Glutamatergic neuron (in vitro differentiated cells): Measurements from ENCODE around the gene PPIA. TPM values are rescaled to one million over a fixed set of nuclear protein-coding genes. Genes with fewer than 3 reads are reported as not detected.

Experiments
- DNase-seq: peaks from one replicate; pipeline ENCODE4 v3.0.0; 2022
- H3K27ac Mint-ChIP-seq: one replicate; pipeline ENCODE4 v1.8.0; 2020; ENCODE audit warnings: mild to moderate bottlenecking, mixed read lengths, inconsistent platforms; ENCODE audit not compliant: unreplicated experiment
- H3K27me3 Mint-ChIP-seq: one replicate; pipeline ENCODE4 v1.8.0; 2020; ENCODE audit warnings: mild to moderate bottlenecking, moderate library complexity, mixed read lengths, inconsistent platforms; ENCODE audit not compliant: unreplicated experiment
- H3K36me3 Mint-ChIP-seq: one replicate; pipeline ENCODE4 v1.8.0; 2020; ENCODE audit warnings: mild to moderate bottlenecking, mixed read lengths, inconsistent platforms; ENCODE audit not compliant: unreplicated experiment
- H3K4me1 Mint-ChIP-seq: one replicate; pipeline ENCODE4 v1.8.0; 2020; ENCODE audit warnings: mild to moderate bottlenecking, low read depth, mixed read lengths, inconsistent platforms; ENCODE audit not compliant: unreplicated experiment
- H3K4me3 Mint-ChIP-seq: one replicate; pipeline ENCODE4 v1.8.0; 2020; ENCODE audit warnings: mild to moderate bottlenecking, mixed read lengths, inconsistent platforms; ENCODE audit not compliant: unreplicated experiment
- H3K9me3 Mint-ChIP-seq: one replicate; pipeline ENCODE4 v1.8.0; 2020; ENCODE audit warnings: mild to moderate bottlenecking, moderate library complexity, mixed read lengths, inconsistent platforms; ENCODE audit not compliant: unreplicated experiment
- total RNA-seq: library from RNA; stranded (reverse); fragmentation: NEBNext Ultra II Directional; extraction: Animal tissue kit (Norgen Biotek cat#: 25700); gene quantifications from one replicate; pipeline ENCODE4 v1.2.1, GENCODE V29; 2021; ENCODE audit not compliant: unreplicated experiment
- TF ChIP-seq, protein P1 (sequence below): fragments of 200-600 bp; sonication (generic); IDR thresholded peaks from one replicate; pipeline ENCODE4 v1.5.0; 2021; ENCODE audit not compliant: partially characterized antibody, unreplicated experiment

Gene PPIA
- total RNA-seq, 1 donor from 2014 or later = 1,460 TPM

DNA sequence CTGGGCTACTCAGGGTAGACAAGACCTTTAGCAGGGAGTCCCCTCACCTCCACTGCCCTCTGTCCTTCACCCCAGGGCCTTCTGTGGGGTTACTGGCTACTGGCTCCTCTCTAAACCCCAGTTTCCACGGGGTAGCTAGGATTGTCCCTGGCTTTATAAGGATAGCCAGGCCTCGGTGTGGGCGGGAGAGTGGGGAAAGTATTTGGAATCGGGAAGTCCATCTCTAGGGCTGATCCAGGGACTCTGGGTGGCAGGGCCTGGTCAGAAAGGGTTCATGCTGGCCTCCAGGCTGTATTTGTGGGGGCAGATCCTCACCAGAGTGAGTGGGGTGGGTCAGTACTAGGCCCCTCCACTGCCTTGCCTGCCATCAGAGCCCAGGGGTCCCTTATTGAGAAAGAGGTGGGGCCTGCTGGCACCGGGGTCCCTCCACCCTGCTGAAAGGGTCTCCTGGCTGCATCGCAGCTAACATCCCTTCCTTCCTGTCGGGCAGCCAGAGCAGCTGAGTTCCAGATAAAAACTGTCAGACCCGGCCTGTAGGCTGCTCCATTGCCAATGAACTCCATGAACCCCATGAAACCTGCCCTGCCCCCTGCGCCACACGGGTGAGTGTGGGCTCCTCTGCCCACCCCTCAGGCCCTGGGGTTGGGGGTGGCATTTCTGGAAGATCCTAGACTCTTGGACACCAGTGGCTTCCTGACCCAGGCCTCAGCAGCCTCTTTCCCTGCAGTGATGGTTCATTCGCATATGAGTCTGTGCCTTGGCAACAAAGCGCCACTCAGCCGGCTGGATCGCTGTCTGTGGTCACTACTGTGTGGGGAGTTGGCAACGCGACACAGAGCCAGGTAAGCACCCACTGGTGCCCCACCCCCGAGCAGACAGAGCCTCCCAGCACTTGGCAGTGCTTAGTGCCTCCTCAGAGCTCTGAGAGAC is 40.5 kb upstream of the PPIA start:
- no peak overlapping the region for H3K27ac Mint-ChIP-seq
- peaks cover 12% of the 10 kb centered on the region for H3K4me1 Mint-ChIP-seq
- H3K9me3 Mint-ChIP-seq = peaks cover 5% of the 10 kb centered on the region
- H3K4me3 Mint-ChIP-seq = no peak overlapping the region
- peaks cover 6% of the 10 kb centered on the region for H3K36me3 Mint-ChIP-seq
- no peak for DNase-seq
- H3K27me3 Mint-ChIP-seq = peaks cover 4% of the 10 kb centered on the region
- TF ChIP-seq, protein P1, sequence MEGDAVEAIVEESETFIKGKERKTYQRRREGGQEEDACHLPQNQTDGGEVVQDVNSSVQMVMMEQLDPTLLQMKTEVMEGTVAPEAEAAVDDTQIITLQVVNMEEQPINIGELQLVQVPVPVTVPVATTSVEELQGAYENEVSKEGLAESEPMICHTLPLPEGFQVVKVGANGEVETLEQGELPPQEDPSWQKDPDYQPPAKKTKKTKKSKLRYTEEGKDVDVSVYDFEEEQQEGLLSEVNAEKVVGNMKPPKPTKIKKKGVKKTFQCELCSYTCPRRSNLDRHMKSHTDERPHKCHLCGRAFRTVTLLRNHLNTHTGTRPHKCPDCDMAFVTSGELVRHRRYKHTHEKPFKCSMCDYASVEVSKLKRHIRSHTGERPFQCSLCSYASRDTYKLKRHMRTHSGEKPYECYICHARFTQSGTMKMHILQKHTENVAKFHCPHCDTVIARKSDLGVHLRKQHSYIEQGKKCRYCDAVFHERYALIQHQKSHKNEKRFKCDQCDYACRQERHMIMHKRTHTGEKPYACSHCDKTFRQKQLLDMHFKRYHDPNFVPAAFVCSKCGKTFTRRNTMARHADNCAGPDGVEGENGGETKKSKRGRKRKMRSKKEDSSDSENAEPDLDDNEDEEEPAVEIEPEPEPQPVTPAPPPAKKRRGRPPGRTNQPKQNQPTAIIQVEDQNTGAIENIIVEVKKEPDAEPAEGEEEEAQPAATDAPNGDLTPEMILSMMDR = no peak

DNA sequence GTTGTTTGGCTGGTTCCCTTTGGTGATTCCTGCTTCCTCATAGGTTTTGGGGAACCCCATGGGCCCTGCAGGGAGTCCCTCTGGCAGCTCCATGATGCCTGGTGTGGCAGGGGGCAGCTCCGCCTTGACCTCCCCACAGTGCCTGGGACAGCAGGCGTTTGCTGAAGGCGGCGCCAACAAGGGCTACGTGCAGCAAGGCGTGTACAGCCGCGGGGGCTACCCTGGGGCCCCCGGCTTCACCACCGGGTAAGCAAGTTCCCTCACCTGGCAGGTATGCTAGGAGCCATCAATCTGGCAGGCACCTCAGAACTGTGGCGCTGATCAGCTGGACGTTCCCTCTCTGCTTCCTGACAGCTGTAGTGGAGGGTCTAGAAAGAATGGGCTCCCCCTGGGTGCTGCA is 39.6 kb upstream of the PPIA start:
- H3K27me3 Mint-ChIP-seq = peaks cover 4% of the 10 kb centered on the region
- no peak overlapping the region for H3K4me3 Mint-ChIP-seq
- peaks cover 13% of the 10 kb centered on the region for H3K4me1 Mint-ChIP-seq

DNA sequence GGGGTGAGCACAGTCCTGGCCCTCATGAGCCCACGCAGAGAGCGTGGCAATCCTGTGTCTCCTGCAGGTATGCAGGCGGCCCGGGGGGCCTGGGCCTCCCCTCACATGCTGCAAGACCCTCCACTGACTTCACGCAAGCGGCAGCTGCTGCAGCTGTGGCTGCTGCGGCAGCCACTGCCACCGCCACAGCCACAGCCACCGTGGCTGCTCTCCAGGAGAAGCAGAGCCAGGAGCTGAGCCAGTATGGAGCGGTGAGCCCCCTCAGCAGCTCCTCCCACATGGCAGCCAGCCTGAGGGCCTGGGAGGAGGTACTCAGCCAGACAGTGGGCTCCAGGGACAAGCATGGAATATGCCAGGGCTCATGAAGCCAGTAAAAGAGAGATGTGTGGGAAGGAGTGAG is 39.2 kb upstream of the PPIA start:
- H3K9me3 Mint-ChIP-seq = peaks cover 7% of the 10 kb centered on the region
- no peak overlapping the region for H3K27ac Mint-ChIP-seq
- TF ChIP-seq, protein P1 = no peak
- no peak overlapping the region for H3K4me3 Mint-ChIP-seq
- peaks cover 5% of the 10 kb centered on the region for H3K36me3 Mint-ChIP-seq
- peaks cover 16% of the 10 kb centered on the region for H3K4me1 Mint-ChIP-seq
- DNase-seq = no peak
- H3K27me3 Mint-ChIP-seq = peaks cover 8% of the 10 kb centered on the region

More for the DNA sequence above, 39.6 kb upstream of the PPIA start:
- H3K9me3 Mint-ChIP-seq = peaks cover 5% of the 10 kb centered on the region
- TF ChIP-seq, protein P1 = no peak
- peaks cover 6% of the 10 kb centered on the region for H3K36me3 Mint-ChIP-seq
- DNase-seq = no peak
- H3K27ac Mint-ChIP-seq = no peak overlapping the region

DNA sequence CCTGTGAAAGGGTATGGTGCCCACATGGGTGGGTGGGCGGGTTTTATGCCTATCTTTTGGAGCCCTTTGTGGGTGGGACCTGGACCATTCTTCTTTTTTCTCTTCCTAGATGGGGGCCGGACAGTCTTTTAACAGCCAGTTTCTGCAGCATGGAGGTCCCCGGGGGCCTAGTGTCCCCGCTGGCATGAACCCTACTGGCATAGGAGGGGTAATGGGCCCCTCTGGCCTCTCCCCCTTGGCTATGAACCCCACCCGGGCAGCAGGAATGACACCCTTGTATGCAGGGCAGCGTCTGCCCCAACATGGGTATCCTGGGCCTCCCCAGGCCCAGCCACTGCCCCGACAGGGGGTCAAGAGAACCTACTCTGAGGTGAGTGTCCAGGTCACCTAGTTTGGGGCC is 38.7 kb upstream of the PPIA start:
- TF ChIP-seq, protein P1 = no peak
- no peak for DNase-seq
- H3K36me3 Mint-ChIP-seq = peaks cover under 1% of the 10 kb centered on the region
- H3K4me3 Mint-ChIP-seq = no peak overlapping the region
- H3K9me3 Mint-ChIP-seq = peaks cover 7% of the 10 kb centered on the region
- peaks cover 15% of the 10 kb centered on the region for H3K4me1 Mint-ChIP-seq
- H3K27me3 Mint-ChIP-seq = peaks cover 9% of the 10 kb centered on the region
- H3K27ac Mint-ChIP-seq = no peak overlapping the region

DNA sequence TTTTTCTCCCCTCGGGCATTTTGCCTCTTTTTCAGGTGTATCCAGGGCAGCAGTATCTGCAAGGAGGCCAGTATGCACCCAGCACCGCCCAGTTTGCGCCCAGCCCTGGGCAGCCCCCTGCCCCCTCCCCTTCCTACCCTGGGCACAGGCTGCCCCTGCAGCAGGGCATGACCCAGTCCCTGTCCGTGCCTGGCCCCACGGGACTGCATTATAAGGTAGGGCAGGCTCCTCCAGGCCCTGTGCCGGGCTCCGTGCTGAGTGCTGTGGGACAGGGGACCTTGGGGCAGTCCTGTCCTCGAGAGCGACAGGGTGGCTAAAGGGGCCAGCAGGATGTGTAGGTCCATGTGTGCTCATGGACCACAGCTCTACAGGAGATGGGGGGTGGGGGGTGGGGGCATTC is 37.2 kb upstream of the PPIA start:
- Mint-ChIP-seq H3K27me3 (peaks cover 12% of the 10 kb centered on the region), H3K36me3 (no peaks in the 10 kb centered on the region), H3K4me1 (peaks cover 15% of the 10 kb centered on the region), H3K4me3 (no peak overlapping the region), H3K27ac (no peak overlapping the region), H3K9me3 (peaks cover 9% of the 10 kb centered on the region)
- TF ChIP-seq, protein P1 = no peak
- no peak for DNase-seq
